K562 (cell line): ENCODE measurements around the gene EDARADD. TPM values are rescaled to one million over a fixed set of nuclear protein-coding genes. Genes with fewer than 3 reads are reported as not detected.

Experiments
- ATAC-seq: fragments of 200-7000 bp; cut with Tn5 transposase; 3 replicates; pipeline ENCODE4 v1.9.1; 2020; ENCODE audit warnings: moderate library complexity
- BruUV-seq: library from RNA; stranded (reverse); fragments of 400-500 nt; replicated peaks from 2 replicates; lab custom pipeline; 2021; lab: Mats Ljungman, UMichigan
- CTCF ChIA-PET: fragments of 300-600 bp; formaldehyde crosslinking; extraction: SDS; loops from one replicate; lab custom pipeline; 2021; ENCODE audit warnings: low intra/inter-chr PET ratio; lab: Yijun Ruan, JAX
- POLR2A ChIA-PET: fragments of 300-600, 350-650 bp; sonication (Branson Sonifier 250); formaldehyde crosslinking; extraction: SDS; loops from one replicate; lab custom pipeline; 2021; ENCODE audit warnings: antibody characterized with exemption, inconsistent platforms; lab: Yijun Ruan, JAX
- DNase-seq, 4 experiments: peaks; one replicate each; pipeline versions ENCODE4 v3.0.0 to v3.0.0-alpha.2; 2011 to 2018; ENCODE audit warnings: low spot score in 3 of 4, mixed read lengths in 3 of 4; ENCODE audit errors: extremely low read depth in 1 of 4
- FAIRE-seq: peaks from 2 replicates; lab custom pipeline; 2011; peaks lifted over from hg19 to GRCh38; lab: Jason Lieb, UNC
- H2AFZ ChIP-seq: 2 replicates; pipeline ENCODE4 v1.6.0; 2011; ENCODE audit warnings: low read depth, low read length, control low read depth, inconsistent platforms
- H3K27ac ChIP-seq: fragments of 200-600 bp; 3 replicates; pipeline ENCODE4 v1.8.0; 2011; ENCODE audit warnings: low read depth, mild to moderate bottlenecking, control low read depth, inconsistent platforms, low read length, moderate library complexity, mixed read lengths; ENCODE audit errors: extremely low read depth
- H3K27me3 ChIP-seq, 2 experiments: fragments of 300-600 bp in 1 of 2; 2 replicates in 1 of 2; 3 replicates in 1 of 2; pipeline versions ENCODE4 v1.6.0 to v1.8.0; 2011; ENCODE audit warnings: inconsistent platforms in 2 of 2, low read length in 2 of 2, mild to moderate bottlenecking in 1 of 2, mixed read lengths in 1 of 2, moderate library complexity in 1 of 2; ENCODE audit not compliant: control insufficient read depth in 2 of 2, insufficient read depth in 2 of 2
- H3K36me3 ChIP-seq: fragments of 300-600 bp; 3 replicates; pipeline ENCODE4 v1.8.0; 2011; ENCODE audit warnings: mild to moderate bottlenecking, low read length, inconsistent platforms; ENCODE audit not compliant: control insufficient read depth, insufficient read depth
- H3K4me1 ChIP-seq, 2 experiments: fragments of 200-600 bp in 1 of 2; replicated peaks in 1 of 2; 2 replicates in 1 of 2; 3 replicates in 1 of 2; pipeline versions ENCODE4 v1.5.1 to v1.8.0; 2011; ENCODE audit warnings: inconsistent platforms in 2 of 2, low read length in 2 of 2, mild to moderate bottlenecking in 1 of 2, mixed read lengths in 1 of 2, moderate library complexity in 1 of 2; ENCODE audit not compliant: control insufficient read depth in 2 of 2, insufficient read depth in 2 of 2
- H3K4me2 ChIP-seq: 2 replicates; pipeline ENCODE4 v1.6.1; 2011; ENCODE audit warnings: low read length, control low read depth, inconsistent platforms, mixed read lengths; ENCODE audit not compliant: insufficient read depth
- H3K4me3 ChIP-seq: fragments of 200-600 bp; sonication (generic), shearing (Covaris generic); 2 replicates; pipeline ENCODE4 v1.5.1; 2016; ENCODE audit warnings: control low read depth, inconsistent platforms
- H3K79me2 ChIP-seq: fragments of 200-600 bp; 3 replicates; pipeline ENCODE4 v1.8.0; 2011; ENCODE audit warnings: low read length, inconsistent platforms; ENCODE audit not compliant: control insufficient read depth, insufficient read depth
- H3K9ac ChIP-seq, 2 experiments: 2 replicates each; pipeline versions ENCODE4 v1.6.0 to v1.6.1; 2011; ENCODE audit warnings: low read depth in 2 of 2, low read length in 2 of 2, control low read depth in 1 of 2, inconsistent platforms in 1 of 2, mild to moderate bottlenecking in 1 of 2, mixed read lengths in 1 of 2; ENCODE audit not compliant: insufficient read depth in 1 of 2
- H3K9me1 ChIP-seq: one replicate; pipeline ENCODE4 v1.6.0; 2011; ENCODE audit warnings: inconsistent platforms, mild to moderate bottlenecking, low read length, moderate library complexity; ENCODE audit not compliant: control insufficient read depth, insufficient read depth
- H3K9me3 ChIP-seq: replicated peaks from 2 replicates; pipeline ENCODE4 v1.5.1; 2011; ENCODE audit warnings: low read depth, low read length, inconsistent platforms; ENCODE audit not compliant: control insufficient read depth, insufficient read depth
- H4K20me1 ChIP-seq: replicated peaks from 2 replicates; pipeline ENCODE4 v1.6.1; 2011; ENCODE audit warnings: low read length, inconsistent platforms, mixed read lengths; ENCODE audit not compliant: control insufficient read depth, insufficient read depth
- ATF6 ChIP-seq: sonication (generic); formaldehyde crosslinking; IDR thresholded peaks from 2 replicates; pipeline ENCODE4 v1.4.0; 2020; ENCODE audit warnings: mild to moderate bottlenecking, missing genetic modification reagents
- CEBPG ChIP-seq, 3 experiments: fragments of 200-800 bp in 1 of 3; sonication (Bioruptor generic) in 1 of 3; sonication (generic) in 1 of 3; formaldehyde crosslinking in 1 of 3; IDR thresholded peaks in 2 of 3; conservative IDR thresholded peaks in 1 of 3; 2 replicates each; pipeline versions ENCODE4 v1.6.1 to v1.8.0; 2016 to 2022; ENCODE audit warnings: missing compliant biosample characterization in 2 of 3, missing genetic modification characterization in 2 of 3, mild to moderate bottlenecking in 1 of 3, missing genetic modification reagents in 1 of 3
- EGR1 ChIP-seq: fragments of 450-650 bp; conservative IDR thresholded peaks from 2 replicates; pipeline ENCODE4 v1.6.1; 2017; ENCODE audit warnings: mild to moderate bottlenecking
- FOSL1 ChIP-seq: fragments of 200-800 bp; sonication (Bioruptor generic); conservative IDR thresholded peaks from 2 replicates; pipeline ENCODE4 v1.6.1; 2016; ENCODE audit warnings: missing genetic modification characterization, missing compliant biosample characterization
- LCOR ChIP-seq: sonication (generic); formaldehyde crosslinking; IDR thresholded peaks from 2 replicates; pipeline ENCODE4 v1.8.0; 2022; ENCODE audit warnings: mild to moderate bottlenecking, missing genetic modification reagents
- PHB2 ChIP-seq: fragments of 450-650 bp; IDR thresholded peaks from 2 replicates; pipeline ENCODE4 v1.6.1; 2017; ENCODE audit warnings: low read depth
- PRPF4 ChIP-seq: fragments of 200-400 bp; formaldehyde crosslinking; IDR thresholded peaks from one replicate; pipeline ENCODE4 v1.6.1; 2017; ENCODE audit warnings: low read length, low read depth, mild to moderate bottlenecking; ENCODE audit not compliant: insufficient read depth, poor library complexity, severe bottlenecking
- WGBS: fragments of 100-300 bp; shearing (Covaris generic); methylation state at CpG from one replicate; pipeline ENCODE4 v1.1.6; 2016; ENCODE audit warnings: low coverage, mixed read lengths; ENCODE audit not compliant: insufficient coverage; ENCODE audit errors: missing lambda C conversion rate; 5-methylcytosine and 5-hydroxymethylcytosine counted together
- in situ Hi-C: fragments of 300-500 bp; cut with MboI; formaldehyde crosslinking; loops from 4 replicates; pipeline ENCODE4 v1.15.0; 2018; ENCODE audit warnings: inconsistent platforms, mixed read lengths
- intact Hi-C: fragments of 100-400 bp; cut with micrococcal nuclease; formaldehyde crosslinking; loops from 2 replicates; pipeline ENCODE4 v1.14.2; 2022
- polyA plus RNA-seq, 8 experiments: library from polyadenylated mRNA; depleted of rRNA in 4 of 8; stranded (reverse) in 5 of 8; unstranded in 3 of 8; fragments of >200 nt; fragmentation: Nextera tagmentation in 2 of 8; fragmentation: Illumina TruSeq in 1 of 8; extraction: Ambion mirVana in 2 of 8; extraction: Trizol in 1 of 8; gene quantifications; 2 replicates each; pipeline versions ENCODE4 v1.2.1 to v1.2.3, GENCODE V29; 2011 to 2014; ENCODE audit warnings: inconsistent platforms in 1 of 8, missing spikeins in 1 of 8
- total RNA-seq, 7 experiments: library from RNA; depleted of rRNA in 6 of 7; stranded (reverse); fragments of >200 nt in 6 of 7; fragmentation: Illumina TruSeq in 2 of 7; extraction: Trizol in 2 of 7; gene quantifications; 2 replicates each; pipeline versions ENCODE4 v1.2.1 to v1.2.3, GENCODE V29; 2011 to 2021; ENCODE audit warnings: low replicate concordance in 1 of 7

Gene EDARADD
- total and polyA plus RNA-seq, 9 of the 15 experiments (the other 6 are each of a cell fraction or from before 2014, with no cell fraction given): 0.46 to 32.4 (median 20.6) TPM

DNA sequence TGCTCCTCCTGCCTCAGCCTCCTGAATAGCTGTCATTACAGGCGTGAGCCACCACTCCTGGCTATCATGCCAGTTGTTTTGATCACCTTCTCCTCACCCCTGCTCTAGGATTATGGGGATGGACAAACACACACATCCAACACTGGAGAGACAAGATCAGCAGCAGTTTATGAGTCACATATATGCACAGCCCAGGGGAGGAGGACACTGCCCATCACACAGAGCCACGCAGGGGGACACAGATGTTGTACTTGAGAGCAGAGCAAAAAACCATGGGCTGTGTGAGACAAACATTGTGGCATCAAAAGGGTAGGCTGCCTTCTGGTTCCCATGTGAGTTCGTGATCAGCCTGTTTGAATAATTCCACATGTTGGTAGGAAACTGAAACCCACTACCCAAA is 32.1 kb downstream of the EDARADD start:
- ChIA-PET POLR2A (interaction anchor here (1.5 to 1.9 kb wide), 3 partner anchors 10 to 15 kb away, joined by 3 to 8 read pairs (median 8); no protein-coding TSS in a partner anchor), CTCF (no interaction called here)
- 59% methylated on average over 3 of the region's 3 CpGs for WGBS
- in situ Hi-C loops (no loop called here), intact Hi-C loops (no loop called here)
- H4K20me1 ChIP-seq: no peaks in the 10 kb centered on the region; the same call in 1 of the 2 replicates
- H3K4me2 ChIP-seq: no peak overlapping the region
- no peaks in the 10 kb centered on the region for H3K9me1 ChIP-seq
- BruUV-seq: no TSS peak
- DNase-seq: peak in 1 of 4 experiments; percentile 22
- no peak overlapping the region for H3K27ac ChIP-seq
- no peak overlapping the region for H3K4me3 ChIP-seq
- H3K27me3 ChIP-seq: no peaks in the 10 kb centered on the region
- no peak for FAIRE-seq
- no peaks in the 10 kb centered on the region for H3K79me2 ChIP-seq
- 0 out of 4 replicates have a peak overlapping the region, but pooled peaks of 1 of the 2 experiments have one; percentile 7 for H3K9ac ChIP-seq
- TF ChIP-seq FOSL1 (tag) (peak; percentile 63), PHB2 (no peak), PRPF4 (no peak), LCOR (CRISPR knock-in tag) (no peak)
- H3K36me3 ChIP-seq: peaks cover 13% of the 10 kb centered on the region; the same call in 1 of the 3 replicates
- peak; percentile 39; the same call in 2 of the 3 replicates for ATAC-seq
- H2AFZ ChIP-seq: no peak overlapping the region
- H3K9me3 ChIP-seq: no peaks in the 10 kb centered on the region
- H3K4me1 ChIP-seq: peaks cover 6% of the 10 kb centered on the region in 2 experiments; a peak in 2 of 5 replicates

- in situ Hi-C loops: no loop called here
- no peaks in the 10 kb centered on the region for H3K9me1 ChIP-seq
- TF ChIP-seq EGR1: no peak
- TF ChIP-seq CEBPG (CRISPR knock-in tag; IDR thresholded peaks at IDR 0.05): no peak
- TF ChIP-seq CEBPG (tag; conservative IDR thresholded peaks at IDR 0.05 in 1 of 2, IDR thresholded peaks at IDR 0.05 in 1 of 2): peak in 1 of 2 experiments; percentile 58; a peak in 1 of 4 replicates
- TF ChIP-seq ATF6: no peak
Measured at GRCh38 chr1:236429715-236430274, 35.7 kb downstream of the EDARADD start.

More at GRCh38 chr1:236429715-236430274, 35.7 kb downstream of the EDARADD start:
- Histone ChIP-seq H3K9ac (no peak overlapping the region), H3K9me3 (no peaks in the 10 kb centered on the region), H4K20me1 (no peaks in the 10 kb centered on the region), H3K36me3 (peaks cover 15% of the 10 kb centered on the region; the same call in 1 of the 3 replicates), H2AFZ (no peak overlapping the region), H3K79me2 (no peaks in the 10 kb centered on the region), H3K4me1 (peaks cover 0 to 6% of the 10 kb centered on the region in 2 experiments; a peak in 1 of 5 replicates), H3K4me3 (no peak overlapping the region), H3K27ac (no peak overlapping the region), H3K27me3 (no peaks in the 10 kb centered on the region), H3K4me2 (no peak overlapping the region)
- no peak for ATAC-seq
- ChIA-PET CTCF (no interaction called here), POLR2A (interaction anchor here (1.5 kb wide), 1 partner anchor 9 kb away, joined by 4 read pairs; no protein-coding TSS in a partner anchor)
- no peak for FAIRE-seq
- BruUV-seq: no TSS peak
- intact Hi-C loops: no loop called here
- DNase-seq: no peak
